ENCODE measurements around the gene IL17C. TPM values are rescaled to one million over a fixed set of nuclear protein-coding genes. Genes with fewer than 3 reads are reported as not detected.

Gene IL17C
- total and polyA plus RNA-seq, 12 donors, result not detected

GRCh38 chr16:88610909-88611812 lies 27.2 kb upstream of the IL17C start:
- H3K36me3 ChIP-seq (replicated peaks in 1 of 2), result peaks cover 0 to 41% of the 10 kb centered on the region in 2 donors

GRCh38 chr16:88613293-88613692 lies 25.1 kb upstream of the IL17C start:
- Histone ChIP-seq H3K4me1 (replicated peaks in 1 of 2) (peaks cover 0 to 11% of the 10 kb centered on the region in 2 donors), H3K9me3 (replicated peaks in 1 of 3) (no peaks in the 10 kb centered on the region), H3K36me3 (replicated peaks in 1 of 2) (peaks cover 0 to 40% of the 10 kb centered on the region in 2 donors), H3K27me3 (no peaks in the 10 kb centered on the region), H3K4me3 (no peak overlapping the region), H3K27ac (no peak overlapping the region)
- intact Hi-C loops (cut with DNase I), result no loop called here
- DNase-seq, result no peak
- 86 to 93% (median 91%) methylated on average over 10 of the region's 10 CpGs for WGBS, 4 donors
- TF ChIP-seq, protein P1, sequence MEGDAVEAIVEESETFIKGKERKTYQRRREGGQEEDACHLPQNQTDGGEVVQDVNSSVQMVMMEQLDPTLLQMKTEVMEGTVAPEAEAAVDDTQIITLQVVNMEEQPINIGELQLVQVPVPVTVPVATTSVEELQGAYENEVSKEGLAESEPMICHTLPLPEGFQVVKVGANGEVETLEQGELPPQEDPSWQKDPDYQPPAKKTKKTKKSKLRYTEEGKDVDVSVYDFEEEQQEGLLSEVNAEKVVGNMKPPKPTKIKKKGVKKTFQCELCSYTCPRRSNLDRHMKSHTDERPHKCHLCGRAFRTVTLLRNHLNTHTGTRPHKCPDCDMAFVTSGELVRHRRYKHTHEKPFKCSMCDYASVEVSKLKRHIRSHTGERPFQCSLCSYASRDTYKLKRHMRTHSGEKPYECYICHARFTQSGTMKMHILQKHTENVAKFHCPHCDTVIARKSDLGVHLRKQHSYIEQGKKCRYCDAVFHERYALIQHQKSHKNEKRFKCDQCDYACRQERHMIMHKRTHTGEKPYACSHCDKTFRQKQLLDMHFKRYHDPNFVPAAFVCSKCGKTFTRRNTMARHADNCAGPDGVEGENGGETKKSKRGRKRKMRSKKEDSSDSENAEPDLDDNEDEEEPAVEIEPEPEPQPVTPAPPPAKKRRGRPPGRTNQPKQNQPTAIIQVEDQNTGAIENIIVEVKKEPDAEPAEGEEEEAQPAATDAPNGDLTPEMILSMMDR (IDR thresholded peaks at IDR 0.05), result no peak
- TF ChIP-seq POLR2A (IDR thresholded peaks at IDR 0.05), result no peak

More at GRCh38 chr16:88610909-88611812, 27.2 kb upstream of the IL17C start:
- WGBS, 4 donors, result 89 to 92% (median 91%) methylated on average over 49 of the region's 49 CpGs
- no peak for DNase-seq
- H3K4me3 ChIP-seq, result no peak overlapping the region
- TF ChIP-seq, protein P1 (IDR thresholded peaks at IDR 0.05), result no peak
- TF ChIP-seq POLR2A (IDR thresholded peaks at IDR 0.05), result no peak
- H3K4me1 ChIP-seq (replicated peaks in 1 of 2), result peaks cover 0 to 11% of the 10 kb centered on the region in 2 donors
- intact Hi-C loops (cut with DNase I), result no loop called here
- H3K27ac ChIP-seq, result no peak overlapping the region
- no peaks in the 10 kb centered on the region for H3K9me3 ChIP-seq (replicated peaks in 1 of 3)
- H3K27me3 ChIP-seq, result no peaks in the 10 kb centered on the region

- WGBS, 4 donors, result 68 to 73% (median 70%) methylated on average over 16 to 19 of the region's 19 CpGs
- intact Hi-C loops (cut with DNase I), result no loop called here
- Histone ChIP-seq H3K4me3 (no peak overlapping the region), H3K9me3 (replicated peaks in 1 of 3) (no peaks in the 10 kb centered on the region), H3K27me3 (no peaks in the 10 kb centered on the region), H3K27ac (peak overlapping the region in 1 of 5 donors; percentile 54), H3K4me1 (replicated peaks in 1 of 2) (peaks cover 0 to 11% of the 10 kb centered on the region in 2 donors), H3K36me3 (replicated peaks in 1 of 2) (peaks cover 0 to 38% of the 10 kb centered on the region in 2 donors)
- TF ChIP-seq POLR2A (IDR thresholded peaks at IDR 0.05), result no peak
- TF ChIP-seq, protein P1 (IDR thresholded peaks at IDR 0.05), result no peak
- DNase-seq, result peak in 6 of 7 donors; percentile 38 to 71 (median 58)
Measured at GRCh38 chr16:88613911-88614817, 24.2 kb upstream of the IL17C start.
